HG03095 (cell line): ENCODE results near the gene MVD.

Experiments used
- ATAC-seq: cut with Tn5 transposase; IDR thresholded peaks from one replicate; pipeline ENCODE4 v1.9.1; 2021; ENCODE audit warnings: moderate library complexity; ENCODE audit not compliant: unreplicated experiment

Gene MVD

DNA sequence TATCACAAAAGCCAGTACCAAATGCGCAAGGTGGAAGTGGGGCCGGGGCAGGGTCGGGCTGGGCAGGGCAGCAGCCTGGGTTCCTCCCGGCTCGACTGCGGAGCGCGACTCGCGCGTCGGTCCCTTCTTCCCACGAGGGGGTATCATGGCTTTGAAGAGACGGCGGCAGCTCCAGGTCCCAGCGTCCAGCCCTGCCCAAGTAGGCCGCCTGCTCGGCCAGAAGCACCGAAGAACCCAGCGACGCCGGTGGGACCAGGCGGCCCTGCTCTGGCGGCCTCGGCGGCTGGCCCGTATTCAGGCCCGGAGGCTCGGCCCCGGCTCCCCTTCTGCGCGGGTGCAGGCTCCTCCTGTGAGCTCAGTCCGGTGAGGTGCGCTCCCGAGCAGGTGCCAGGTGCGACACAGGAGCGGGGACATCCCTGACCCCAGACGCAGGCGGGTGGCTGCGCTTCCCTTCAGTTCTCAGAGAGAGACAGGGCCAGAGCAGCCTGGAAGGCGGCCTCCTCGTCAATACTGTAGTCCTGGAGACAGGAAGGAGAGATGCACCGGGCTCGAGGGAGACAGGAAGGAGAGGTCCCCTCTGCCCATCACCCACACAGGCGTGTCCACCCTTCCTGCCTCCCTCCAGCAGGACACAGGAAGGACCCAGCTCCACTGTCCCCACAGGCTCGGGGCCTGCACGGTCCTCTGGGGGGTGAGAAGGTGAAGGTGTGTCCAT lies 34.4 kb upstream of the MVD start:
- no peak for ATAC-seq

- no peak for ATAC-seq
Measured at GRCh38 chr16:88696441-88696840, 33.5 kb upstream of the MVD start.

GRCh38 chr16:88695753-88696152 lies 32.9 kb upstream of the MVD start:
- no peak for ATAC-seq

- ATAC-seq: no peak
Measured at GRCh38 chr16:88695218-88695617, 32.3 kb upstream of the MVD start.

DNA sequence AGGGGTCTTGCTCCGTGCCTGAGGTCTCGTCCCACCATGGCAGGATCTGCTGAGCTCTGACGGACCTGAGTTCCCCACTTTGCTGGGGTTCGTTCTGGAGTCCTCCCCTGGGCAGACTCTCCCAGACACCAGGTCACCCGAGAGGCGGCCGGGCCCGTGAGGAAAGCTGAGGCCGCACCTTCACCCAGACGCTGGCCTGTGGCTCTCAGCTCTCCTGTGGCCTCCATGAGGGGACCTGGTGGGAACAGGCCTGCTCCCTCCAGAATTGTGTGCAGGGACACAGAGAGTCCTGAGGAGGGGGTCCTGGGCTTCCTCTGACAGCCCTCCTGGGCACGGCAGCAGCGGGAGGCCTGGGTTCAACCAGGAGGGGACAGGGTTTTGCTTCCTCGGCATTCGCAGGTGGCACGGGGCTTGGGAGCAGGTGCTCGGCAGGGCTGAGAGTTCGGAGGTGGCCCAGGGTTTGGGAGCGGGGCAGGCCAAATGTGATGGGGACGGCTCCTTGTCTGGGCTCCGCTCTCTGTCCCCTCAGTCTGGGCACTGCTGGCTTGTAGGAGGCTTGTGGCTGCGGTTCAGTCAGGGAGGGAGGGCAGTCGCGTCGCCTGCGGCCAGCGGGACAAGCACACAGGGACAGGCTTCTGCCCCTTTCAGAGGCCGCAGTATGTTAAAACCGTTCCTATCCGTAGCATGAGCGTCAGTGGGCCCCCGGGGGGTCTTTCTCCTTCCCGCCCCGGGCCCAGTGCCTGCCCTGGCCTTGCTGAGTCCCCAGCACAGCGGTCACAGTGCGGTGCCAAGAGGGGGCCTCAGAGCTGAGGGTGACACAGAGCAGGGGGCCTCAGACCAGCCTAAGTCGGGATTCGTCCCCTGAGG lies 31.6 kb upstream of the MVD start:
- ATAC-seq: no peak

DNA sequence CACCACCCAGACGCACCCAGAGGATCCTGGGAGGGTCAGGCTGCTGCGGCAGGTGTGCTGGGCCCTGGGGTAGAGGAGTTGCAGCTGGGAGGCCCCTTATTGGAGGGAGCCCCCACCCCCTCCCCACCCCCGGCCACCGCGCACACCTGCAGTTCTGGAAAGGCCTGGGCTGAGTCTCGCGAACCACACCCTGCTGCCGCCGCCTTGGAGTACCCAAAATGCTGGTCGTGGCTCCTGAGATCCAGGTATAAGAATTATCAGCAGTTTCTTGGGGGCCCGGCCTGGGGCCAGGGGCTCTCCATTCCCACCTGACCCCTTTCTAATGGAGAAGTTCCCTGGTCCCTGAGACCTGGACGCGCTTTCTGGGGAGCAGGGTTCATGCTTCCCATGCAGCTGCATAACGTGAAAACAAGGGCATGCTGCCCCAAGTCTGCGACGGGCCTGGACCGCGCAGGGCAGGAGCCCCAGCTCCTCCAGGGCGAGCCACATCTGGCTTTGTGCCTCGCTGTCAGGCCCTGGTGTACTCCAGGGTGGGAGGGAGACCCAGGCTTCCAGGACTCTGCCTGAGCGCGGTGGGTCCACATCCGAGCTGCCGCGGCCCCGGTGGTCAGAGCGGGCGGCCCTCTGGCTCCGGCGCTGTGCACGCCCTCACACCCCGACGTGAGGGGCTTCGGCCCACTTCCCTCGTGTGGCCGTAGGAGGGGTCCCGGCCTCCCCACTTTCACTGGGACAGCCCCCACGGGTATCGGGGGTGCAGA lies 30.7 kb upstream of the MVD start:
- ATAC-seq: no peak

GRCh38 chr16:88692861-88693260 lies 30.0 kb upstream of the MVD start:
- no peak for ATAC-seq

DNA sequence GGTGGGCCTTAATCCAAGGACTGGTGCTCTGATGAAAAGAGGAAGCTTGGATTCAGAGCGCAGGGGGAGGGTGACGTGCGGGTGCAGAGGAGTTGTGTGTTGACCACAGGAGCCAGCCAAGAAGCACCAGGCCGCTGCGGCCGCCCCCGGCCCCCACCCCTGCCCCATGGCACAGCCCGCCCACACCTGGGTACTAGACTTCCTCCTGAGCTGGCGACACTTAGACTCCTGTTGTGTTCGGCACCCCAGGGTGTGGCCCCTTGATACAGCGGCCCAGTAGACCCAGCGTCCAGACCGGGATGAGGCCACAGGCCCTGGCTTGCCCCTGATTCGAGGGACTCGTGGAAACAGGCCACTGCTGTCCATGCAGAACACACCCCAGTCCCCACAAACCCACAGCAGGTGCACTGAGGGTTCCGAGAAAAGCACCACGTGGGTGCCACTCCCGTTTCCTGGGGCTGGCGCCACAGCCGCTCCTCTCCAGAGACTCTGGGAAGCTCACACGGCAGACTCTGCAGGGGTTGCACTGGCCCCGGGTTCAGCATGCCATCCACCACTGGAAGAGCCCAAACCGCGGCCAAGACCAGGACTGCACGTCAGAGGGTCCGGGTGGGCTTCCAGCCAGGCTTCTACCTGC lies 29.2 kb upstream of the MVD start:
- no peak for ATAC-seq

GRCh38 chr16:88691129-88691813 lies 28.4 kb upstream of the MVD start:
- no peak for ATAC-seq

DNA sequence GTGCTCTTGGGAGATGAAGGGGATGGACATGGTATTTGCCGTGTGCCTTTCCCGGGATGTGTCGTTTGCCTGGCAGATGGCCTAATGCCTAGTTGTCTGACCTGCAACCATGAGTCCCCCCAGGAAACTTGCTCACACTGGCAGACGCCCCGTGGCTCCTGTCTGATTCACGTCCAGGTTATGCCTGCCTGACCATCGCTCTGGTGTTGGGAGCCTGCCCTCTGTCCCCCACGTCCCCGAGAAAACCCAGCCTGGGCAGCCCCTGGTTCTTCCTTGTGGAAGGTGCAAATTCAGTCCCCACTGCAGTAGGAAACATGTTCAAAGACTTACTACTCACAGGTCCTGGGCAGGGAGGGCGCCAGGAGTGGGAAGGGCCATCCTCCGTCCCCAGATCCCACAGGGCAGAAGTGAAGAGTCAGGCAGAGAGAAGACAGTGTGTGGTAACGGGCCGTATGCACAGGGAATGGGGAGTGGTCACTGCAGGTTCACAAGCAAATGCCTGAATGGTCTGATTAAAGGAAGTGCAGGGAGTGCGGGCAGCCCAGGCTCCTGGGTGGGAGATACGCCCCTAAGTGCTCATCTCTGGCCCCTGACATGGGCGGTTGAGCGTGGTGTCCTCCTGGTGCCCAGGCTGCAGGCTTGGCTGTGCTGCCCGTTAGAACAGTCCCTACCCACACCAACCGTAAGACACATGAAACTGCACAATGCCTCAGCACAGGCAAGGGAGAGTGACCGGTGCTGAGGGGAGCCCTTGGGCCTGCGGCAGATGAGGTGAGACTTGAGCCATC lies 27.6 kb upstream of the MVD start:
- ATAC-seq: no peak

DNA sequence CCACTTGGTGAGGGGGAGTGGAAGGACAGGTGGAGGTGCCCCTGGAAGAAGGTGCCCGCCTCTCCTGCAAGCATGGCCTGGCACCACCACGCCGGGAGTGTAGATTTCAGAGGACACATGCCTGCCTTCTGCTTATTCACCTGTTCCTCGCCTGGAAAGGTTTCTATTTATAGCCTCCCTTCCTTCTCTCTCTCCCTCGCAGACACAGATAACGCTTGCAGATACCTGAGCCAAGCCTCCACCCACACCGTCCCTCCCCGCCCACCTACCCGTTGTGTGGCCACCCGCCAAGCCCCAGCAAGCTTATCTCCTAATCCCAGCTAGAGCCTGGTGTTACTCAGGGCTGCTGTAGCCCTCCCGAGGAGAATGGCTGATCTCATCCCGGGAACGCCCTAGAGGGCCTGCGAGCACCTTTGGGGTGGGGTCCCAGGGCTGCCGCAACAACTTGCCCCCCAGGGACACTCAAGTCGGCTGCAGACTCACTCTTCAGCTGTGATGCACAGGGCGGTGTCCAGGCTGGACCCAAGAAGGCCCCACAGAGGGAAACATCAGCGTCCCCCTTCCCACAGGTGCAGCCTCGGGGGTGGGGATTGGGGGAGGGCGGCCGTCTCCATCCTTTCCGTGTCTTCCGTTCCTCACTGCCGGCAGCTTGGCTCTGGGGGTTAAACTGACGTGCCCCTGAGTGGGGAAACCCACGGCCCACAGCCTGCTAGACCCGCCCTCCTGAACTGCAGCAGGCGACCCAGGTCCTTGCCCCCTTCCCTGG lies 25.3 kb upstream of the MVD start:
- ATAC-seq: no peak

- ATAC-seq: no peak
Measured at GRCh38 chr16:88687676-88688012, 24.8 kb upstream of the MVD start.

DNA sequence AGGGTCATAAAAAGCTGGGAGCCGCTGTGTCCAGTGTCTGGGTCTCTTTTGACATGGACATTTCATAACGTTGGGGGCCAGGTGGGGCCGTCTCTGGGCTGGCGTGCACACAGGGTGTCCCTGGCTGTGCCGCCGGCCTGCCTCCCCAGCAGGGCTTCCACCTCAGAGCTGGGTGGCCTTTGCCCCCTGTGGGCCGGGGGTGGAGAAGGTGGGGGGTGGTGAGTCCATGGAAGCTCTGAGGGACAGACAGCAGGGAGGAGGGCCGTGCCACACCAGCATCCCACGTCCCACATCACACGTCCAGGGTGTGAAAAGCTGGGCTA lies 24.3 kb upstream of the MVD start:
- ATAC-seq: no peak

- ATAC-seq: peak; percentile 61
Measured at GRCh38 chr16:88686439-88687253, 23.8 kb upstream of the MVD start, which contains the start of gene SNAI3. Gene SNAI3, minus strand, starts transcription at chr16:88686507. Its CDS starts 101 bp downstream, at chr16:88686406.

DNA sequence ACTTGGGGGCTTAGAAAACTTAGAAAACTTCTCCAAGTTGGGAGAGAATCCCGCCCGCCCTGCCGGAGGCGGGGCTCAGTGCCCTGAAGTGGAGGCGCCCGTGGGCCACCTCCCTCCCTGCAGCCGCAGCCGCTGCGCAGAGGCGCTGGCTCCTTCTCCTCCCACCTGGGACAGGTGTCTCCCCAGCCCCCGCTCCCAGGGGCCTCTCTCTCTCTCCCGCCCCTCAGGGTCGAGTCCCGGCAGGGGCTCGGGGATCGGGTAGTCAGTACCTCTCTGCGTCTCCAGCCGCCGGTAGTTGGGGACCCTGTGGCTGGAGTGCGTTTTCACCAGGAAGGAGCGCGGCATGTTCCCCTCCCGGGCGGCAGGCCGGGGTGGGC lies 23.2 kb upstream of the MVD start:
- ATAC-seq: peak; percentile 6

GRCh38 chr16:88685156-88686061 lies 22.5 kb upstream of the MVD start:
- ATAC-seq: no peak

- no peak for ATAC-seq
Measured at GRCh38 chr16:88684569-88685155, 21.8 kb upstream of the MVD start.
